HepG2 (cell line): ENCODE data around the gene HSPB7. TPM values are rescaled to one million over a fixed set of nuclear protein-coding genes. Genes with fewer than 3 reads are reported as not detected.
A peak's percentile ranks its signal among the peaks of the same experiment; 100 is the strongest.

Experiments used
- ATAC-seq: fragments of 200-7000 bp; cut with Tn5 transposase; 3 replicates; pipeline ENCODE4 v1.9.1; 2020; ENCODE audit warnings: mild to moderate bottlenecking, moderate library complexity
- BruUV-seq: library from RNA; stranded (reverse); fragments of 400-500 nt; replicated peaks from 2 replicates; lab custom pipeline; 2021; lab: Mats Ljungman, UMichigan
- CTCF ChIA-PET: fragments of 300-600 bp; formaldehyde crosslinking; extraction: SDS; loops from one replicate; lab custom pipeline; 2021; ENCODE audit warnings: low total read pairs, inconsistent platforms, low intra/inter-chr PET ratio; lab: Yijun Ruan, JAX
- POLR2A ChIA-PET: fragments of 350-600 bp; sonication (Branson Sonifier 250); formaldehyde crosslinking; loops from one replicate; lab custom pipeline; 2020; ENCODE audit warnings: antibody characterized with exemption, inconsistent platforms; lab: Yijun Ruan, JAX
- DNase-seq: peaks from one replicate; pipeline ENCODE4 v3.0.0-alpha.2; 2015; ENCODE audit warnings: low spot score
- FAIRE-seq: peaks from 3 replicates; lab custom pipeline; 2011; peaks lifted over from hg19 to GRCh38; lab: Jason Lieb, UNC
- H2AFZ ChIP-seq: one replicate; pipeline ENCODE4 v1.6.1; 2011; ENCODE audit warnings: low read length, inconsistent platforms
- H3K27ac ChIP-seq: fragments of 300-600 bp; 3 replicates; pipeline ENCODE4 v1.8.0; 2011; ENCODE audit warnings: mixed run types, mild to moderate bottlenecking, mixed read lengths, low read length, inconsistent platforms; ENCODE audit not compliant: insufficient read depth; ENCODE audit errors: extremely low read length
- H3K27me3 ChIP-seq, 2 experiments: fragments of 200-600 bp in 1 of 2; 2 replicates in 1 of 2; 3 replicates in 1 of 2; pipeline versions ENCODE4 v1.6.0 to v1.8.0; 2011; ENCODE audit warnings: low read length in 2 of 2, mild to moderate bottlenecking in 2 of 2, moderate library complexity in 2 of 2, inconsistent platforms in 1 of 2; ENCODE audit not compliant: insufficient read depth in 2 of 2, control insufficient read depth in 1 of 2
- H3K36me3 ChIP-seq, 2 experiments: fragments of 200-600 bp in 1 of 2; replicated peaks in 1 of 2; 2 replicates in 1 of 2; 3 replicates in 1 of 2; pipeline versions ENCODE4 v1.5.1 to v1.8.0; 2011; ENCODE audit warnings: low read length in 2 of 2, inconsistent platforms in 1 of 2; ENCODE audit not compliant: insufficient read depth in 2 of 2, control insufficient read depth in 1 of 2
- H3K4me1 ChIP-seq: 2 replicates; pipeline ENCODE4 v1.5.1; 2012; ENCODE audit warnings: low read length, inconsistent platforms; ENCODE audit not compliant: insufficient read depth
- H3K4me2 ChIP-seq: 2 replicates; pipeline ENCODE4 v1.6.0; 2011; ENCODE audit warnings: low read depth, low read length, inconsistent platforms
- H3K4me3 ChIP-seq, 3 experiments: fragments of 200-600 bp in 1 of 3; sonication (generic), shearing (Covaris generic) in 1 of 3; replicated peaks in 1 of 3; 2 replicates each; pipeline ENCODE4 v1.5.1; 2011 to 2016; ENCODE audit warnings: low read length in 3 of 3, inconsistent platforms in 2 of 3, low read depth in 2 of 3, mild to moderate bottlenecking in 2 of 3, control low read depth in 1 of 3, mixed read lengths in 1 of 3; ENCODE audit not compliant: insufficient read depth in 1 of 3
- H3K79me2 ChIP-seq: one replicate; pipeline ENCODE4 v1.6.1; 2011; ENCODE audit warnings: low read length, inconsistent platforms; ENCODE audit not compliant: insufficient read depth
- H3K9ac ChIP-seq: 2 replicates; pipeline ENCODE4 v1.6.0; 2011; ENCODE audit warnings: mild to moderate bottlenecking, low read depth, low read length, inconsistent platforms; ENCODE audit not compliant: insufficient read depth
- H3K9me3 ChIP-seq: 2 replicates; pipeline ENCODE4 v1.5.1; 2012; ENCODE audit warnings: mild to moderate bottlenecking, low read length
- H4K20me1 ChIP-seq: 2 replicates; pipeline ENCODE4 v1.6.0; 2011; ENCODE audit warnings: inconsistent platforms, mild to moderate bottlenecking, low read length, moderate library complexity; ENCODE audit not compliant: insufficient read depth
- E2F1 ChIP-seq: sonication (generic); formaldehyde crosslinking; IDR thresholded peaks from 2 replicates; pipeline ENCODE4 v1.5.0; 2020; ENCODE audit warnings: missing genetic modification reagents
- GTF2F1 ChIP-seq: fragments of 150-350 bp; IDR thresholded peaks from 2 replicates; pipeline ENCODE4 v1.6.1; 2014; ENCODE audit warnings: low read length
- IKZF1 ChIP-seq: fragments of 450-650 bp; IDR thresholded peaks from 2 replicates; pipeline ENCODE4 v1.7.1; 2016
- MAF1 ChIP-seq: sonication (generic); formaldehyde crosslinking; IDR thresholded peaks from 2 replicates; pipeline ENCODE4 v1.5.0; 2020; ENCODE audit warnings: missing genetic modification reagents, borderline replicate concordance
- RBM39 ChIP-seq: fragments of 200-400 bp; formaldehyde crosslinking; IDR thresholded peaks from one replicate; pipeline ENCODE4 v1.6.1; 2018; ENCODE audit warnings: antibody characterized with exemption, mild to moderate bottlenecking, low read depth, low read length; ENCODE audit not compliant: poor library complexity, severe bottlenecking
- ZKSCAN1 ChIP-seq: fragments of 150-350 bp; IDR thresholded peaks from 2 replicates; pipeline ENCODE4 v1.6.1; 2014; ENCODE audit warnings: low read length
- ZNF251 ChIP-seq: sonication (generic); formaldehyde crosslinking; IDR thresholded peaks from 2 replicates; pipeline ENCODE4 v1.9.0; 2021; ENCODE audit warnings: mild to moderate bottlenecking, missing genetic modification reagents
- ZNF547 ChIP-seq: sonication (generic); formaldehyde crosslinking; IDR thresholded peaks from 2 replicates; pipeline ENCODE4 v1.5.1; 2020; ENCODE audit warnings: mild to moderate bottlenecking, missing genetic modification reagents
- ZNF589 ChIP-seq: sonication (generic); formaldehyde crosslinking; conservative IDR thresholded peaks from 2 replicates; pipeline ENCODE4 v1.8.0; 2022; ENCODE audit warnings: mild to moderate bottlenecking, moderate library complexity, missing genetic modification reagents
- WGBS: methylation state at CpG from one replicate; pipeline ENCODE4 v1.1.6; 2017; ENCODE audit warnings: low lambda C conversion rate; 5-methylcytosine and 5-hydroxymethylcytosine counted together
- in situ Hi-C: cut with HindIII; loops from 2 replicates; pipeline ENCODE4 v1.10.0; 2017; ENCODE audit warnings: low pct_unique_long_range_greater_than_20kb; ENCODE audit not compliant: extremely low pct_ligation_motif_present
- intact Hi-C: fragments of 100-400 bp; cut with micrococcal nuclease; formaldehyde crosslinking; loops from one replicate; pipeline ENCODE4 v1.10.0; 2022; ENCODE audit not compliant: unreplicated experiment
- polyA plus RNA-seq, 8 experiments: library from polyadenylated mRNA; depleted of rRNA in 3 of 8; stranded (reverse) in 7 of 8; unstranded in 1 of 8; fragments of >200 nt; fragmentation: Illumina TruSeq in 4 of 8; extraction: Trizol in 4 of 8; gene quantifications; 2 replicates each; pipeline versions ENCODE4 v1.2.1 to v1.2.3, GENCODE V29; 2011 to 2016; ENCODE audit warnings: low read depth in 4 of 8, missing spikeins in 1 of 8, mixed read lengths in 1 of 8; ENCODE audit not compliant: insufficient read depth in 1 of 8
- total RNA-seq, 5 experiments: library from RNA; depleted of rRNA; stranded (reverse); fragments of >200 nt; fragmentation: Illumina TruSeq; extraction: Trizol; gene quantifications; 2 replicates each; pipeline ENCODE4 v1.2.3, GENCODE V29; 2016; ENCODE audit warnings: low read depth in 1 of 5
- TF ChIP-seq, protein P1 (sequence below): sonication (generic); formaldehyde crosslinking; IDR thresholded peaks from 2 replicates; pipeline ENCODE4 v1.4.0; 2020; ENCODE audit warnings: missing genetic modification reagents

The HSPB7 gene
- total and polyA plus RNA-seq, 2 of the 13 experiments (the other 11 are each of a cell fraction or from before 2014, with no cell fraction given), result 0.20 TPM; not detected in 1

- Histone ChIP-seq H3K4me3 (no peak overlapping the region), H3K9ac (no peak overlapping the region), H3K4me1 (peaks cover 9% of the 10 kb centered on the region), H4K20me1 (no peaks in the 10 kb centered on the region), H3K27ac (no peak overlapping the region), H3K27me3 (peaks cover 7 to 36% of the 10 kb centered on the region in 2 experiments; a peak in 4 of 5 replicates), H3K36me3 (no peaks in the 10 kb centered on the region), H3K79me2 (no peaks in the 10 kb centered on the region), H2AFZ (no peak overlapping the region), H3K9me3 (no peaks in the 10 kb centered on the region), H3K4me2 (peak overlapping the region; percentile 12; the same call in 1 of the 2 replicates)
- ChIA-PET CTCF (no interaction called here), POLR2A (no interaction called here)
- intact Hi-C loops, result no loop called here
- WGBS, result 27% methylated on average over 11 of the region's 25 CpGs
- in situ Hi-C loops, result loop anchor here (5.0 kb wide), 1 partner anchor 36 kb away; no protein-coding TSS in a partner anchor
- DNase-seq (no peak), FAIRE-seq (no peak), ATAC-seq (no peak)
- BruUV-seq, result no TSS peak
- no peak for TF ChIP-seq ZKSCAN1
- TF ChIP-seq GTF2F1, result no peak
- no peak for TF ChIP-seq IKZF1
- TF ChIP-seq RBM39, result no peak
- no peak for TF ChIP-seq MAF1 (CRISPR knock-in tag)
- TF ChIP-seq ZNF589, result no peak
Measured at GRCh38 chr1:16048573-16049189, 30.8 kb upstream of the HSPB7 start.

GRCh38 chr1:16047791-16048475 is 30.1 kb upstream of the HSPB7 start:
- Histone ChIP-seq H3K36me3 (no peaks in the 10 kb centered on the region), H4K20me1 (no peaks in the 10 kb centered on the region), H2AFZ (no peak overlapping the region), H3K27ac (no peak overlapping the region), H3K79me2 (no peaks in the 10 kb centered on the region), H3K4me2 (no peak overlapping the region), H3K4me1 (peaks cover 9% of the 10 kb centered on the region), H3K27me3 (peaks cover 10 to 34% of the 10 kb centered on the region in 2 experiments), H3K9ac (no peak overlapping the region), H3K9me3 (no peaks in the 10 kb centered on the region), H3K4me3 (no peak overlapping the region)
- FAIRE-seq, result no peak
- ChIA-PET CTCF (no interaction called here), POLR2A (no interaction called here)
- BruUV-seq, result no TSS peak
- ATAC-seq, result no peak
- intact Hi-C loops, result no loop called here
- 59% methylated on average over 12 of the region's 19 CpGs for WGBS
- no peak for DNase-seq
- in situ Hi-C loops, result loop anchor here (5.0 kb wide), 1 partner anchor 36 kb away; no protein-coding TSS in a partner anchor
- TF ChIP-seq ZNF251 (CRISPR knock-in tag) (no peak), E2F1 (CRISPR knock-in tag) (no peak), ZNF547 (CRISPR knock-in tag) (no peak)
- TF ChIP-seq, protein P1, sequence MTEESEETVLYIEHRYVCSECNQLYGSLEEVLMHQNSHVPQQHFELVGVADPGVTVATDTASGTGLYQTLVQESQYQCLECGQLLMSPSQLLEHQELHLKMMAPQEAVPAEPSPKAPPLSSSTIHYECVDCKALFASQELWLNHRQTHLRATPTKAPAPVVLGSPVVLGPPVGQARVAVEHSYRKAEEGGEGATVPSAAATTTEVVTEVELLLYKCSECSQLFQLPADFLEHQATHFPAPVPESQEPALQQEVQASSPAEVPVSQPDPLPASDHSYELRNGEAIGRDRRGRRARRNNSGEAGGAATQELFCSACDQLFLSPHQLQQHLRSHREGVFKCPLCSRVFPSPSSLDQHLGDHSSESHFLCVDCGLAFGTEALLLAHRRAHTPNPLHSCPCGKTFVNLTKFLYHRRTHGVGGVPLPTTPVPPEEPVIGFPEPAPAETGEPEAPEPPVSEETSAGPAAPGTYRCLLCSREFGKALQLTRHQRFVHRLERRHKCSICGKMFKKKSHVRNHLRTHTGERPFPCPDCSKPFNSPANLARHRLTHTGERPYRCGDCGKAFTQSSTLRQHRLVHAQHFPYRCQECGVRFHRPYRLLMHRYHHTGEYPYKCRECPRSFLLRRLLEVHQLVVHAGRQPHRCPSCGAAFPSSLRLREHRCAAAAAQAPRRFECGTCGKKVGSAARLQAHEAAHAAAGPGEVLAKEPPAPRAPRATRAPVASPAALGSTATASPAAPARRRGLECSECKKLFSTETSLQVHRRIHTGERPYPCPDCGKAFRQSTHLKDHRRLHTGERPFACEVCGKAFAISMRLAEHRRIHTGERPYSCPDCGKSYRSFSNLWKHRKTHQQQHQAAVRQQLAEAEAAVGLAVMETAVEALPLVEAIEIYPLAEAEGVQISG (CRISPR knock-in tag), result no peak
